ENCODE results near the gene HNRNPA2B1.
A peak's percentile ranks its signal among the peaks of the same experiment; 100 is the strongest.
"Not testable (repeated sequence)": the region's sequence is repeated elsewhere in the genome, so short reads cannot be mapped to it uniquely, and the experiment has no call there.

HNRNPA2B1 gene

DNA sequence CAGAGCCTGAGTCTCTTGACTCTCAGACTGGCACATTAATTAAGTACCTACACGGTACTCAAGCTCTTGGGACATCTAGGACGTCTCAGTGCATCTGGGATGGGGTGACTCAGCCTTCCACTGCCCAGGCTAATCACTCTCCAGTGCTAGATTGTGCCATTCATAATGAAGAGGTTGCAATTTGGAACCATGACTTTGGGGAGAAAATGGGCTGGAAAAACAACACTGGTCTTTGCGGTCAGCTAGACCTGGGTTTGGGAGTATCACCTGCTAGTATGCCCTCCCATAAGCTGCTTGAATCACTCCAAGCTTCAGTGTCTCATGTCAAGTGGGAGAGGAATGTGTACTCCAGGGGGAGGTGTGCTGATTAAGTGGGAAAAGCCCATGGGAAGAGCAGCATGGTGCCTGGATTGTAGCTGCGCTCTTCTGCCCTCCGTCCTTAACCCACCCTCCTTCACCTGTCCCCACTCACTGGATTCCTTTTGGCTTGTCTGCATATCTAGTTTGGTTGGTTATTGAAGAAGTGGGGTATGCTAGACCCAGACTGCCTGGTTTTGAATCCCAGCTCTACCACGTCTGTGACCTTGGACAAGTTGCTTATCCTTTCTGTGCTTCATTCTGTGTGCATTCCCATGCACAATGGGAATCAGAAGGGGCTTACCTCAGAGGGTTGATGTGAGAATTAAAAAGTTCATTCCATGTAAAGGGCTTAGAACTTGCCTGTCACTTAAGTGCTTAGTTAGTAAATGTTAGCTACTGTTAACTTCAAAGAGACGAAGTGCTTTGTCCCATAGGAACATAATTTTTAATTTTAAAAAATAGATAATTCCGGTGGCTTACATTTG, 44.8 kb downstream of the HNRNPA2B1 start:
- peak; percentile 86 for DNase-seq
- in situ Hi-C loops (cut with HindIII; ENCODE audit: low pct_ligation_motif_present, low pct_unique_long_range_greater_than_20kb, low sequenced_read_pairs): no loop called here

DNA sequence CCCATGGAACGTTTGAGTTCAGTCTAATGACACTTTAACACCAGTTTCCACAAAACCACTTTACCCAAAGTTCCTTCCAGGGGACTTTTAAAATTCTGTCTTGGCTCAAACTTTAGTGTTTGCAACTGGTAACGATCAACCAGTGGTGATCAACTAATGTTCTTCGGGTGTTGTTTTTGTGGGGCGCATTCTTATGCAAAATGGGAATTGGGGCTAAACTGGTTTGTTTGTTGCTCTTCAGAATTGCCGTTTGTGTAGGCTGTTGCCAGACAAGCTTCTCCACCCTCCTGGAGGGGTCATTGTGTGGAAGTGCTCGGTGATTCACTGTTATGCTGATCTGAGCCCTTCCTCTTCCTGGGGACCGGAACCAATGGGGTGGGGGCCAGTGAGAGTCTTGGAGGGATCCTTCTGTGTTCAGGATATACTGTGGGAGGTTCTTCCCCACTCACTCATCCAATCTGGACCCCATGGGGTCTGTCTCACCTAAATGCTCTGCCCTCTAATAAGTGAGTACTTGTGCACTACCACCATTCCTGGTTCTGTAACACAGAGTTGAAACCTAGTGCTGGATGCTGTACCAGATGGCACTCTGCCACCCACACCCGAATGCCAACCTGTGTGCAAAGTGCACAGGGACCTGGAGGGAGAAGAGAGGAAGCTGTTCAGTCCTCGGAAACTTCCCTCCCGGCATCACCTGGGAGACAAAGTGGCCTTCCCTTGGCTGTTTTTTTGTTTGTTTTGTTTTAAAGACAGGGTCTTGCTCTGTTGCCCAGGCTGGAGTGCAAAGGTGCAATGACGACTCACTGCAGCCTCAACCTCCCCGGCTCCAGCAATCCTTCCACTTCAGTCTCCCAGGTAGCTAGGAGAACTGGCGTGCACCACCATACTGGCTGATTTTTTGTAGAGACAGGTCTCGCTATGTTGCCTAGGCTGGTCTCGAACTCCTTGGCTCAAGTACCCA, 46.4 kb downstream of the HNRNPA2B1 start:
- DNase-seq: peak; percentile 71
- in situ Hi-C loops (cut with HindIII; ENCODE audit: low pct_ligation_motif_present, low pct_unique_long_range_greater_than_20kb, low sequenced_read_pairs): no loop called here

DNA sequence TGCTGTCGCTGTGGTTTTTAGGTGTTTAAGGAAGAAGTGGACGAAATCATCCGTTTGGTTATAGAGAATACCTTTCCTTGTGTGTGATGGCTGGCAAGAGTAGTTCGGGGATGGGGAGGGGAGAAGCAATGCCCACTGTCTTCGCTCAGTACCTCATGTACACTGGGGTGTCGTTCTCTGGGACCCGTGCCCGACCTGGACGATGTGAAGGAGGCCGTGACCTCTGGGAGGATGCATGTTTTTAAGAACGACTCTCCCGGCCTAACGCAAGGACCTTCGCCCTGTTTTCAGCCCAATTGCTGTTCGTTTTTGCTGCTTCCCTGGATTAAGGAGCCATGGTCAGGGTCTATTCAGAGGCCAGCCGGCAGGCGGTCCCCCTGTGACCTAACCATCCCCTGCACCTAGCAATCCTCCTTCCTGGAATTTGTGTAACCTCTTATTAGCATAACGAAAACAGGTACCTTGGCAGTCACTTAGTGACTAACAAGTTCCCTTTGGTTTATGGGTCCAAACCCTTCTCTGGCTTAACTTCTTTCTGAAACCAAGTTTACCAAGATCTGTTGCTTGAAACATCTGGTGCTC, 47.2 kb downstream of the HNRNPA2B1 start:
- DNase-seq: peak; percentile 39
- in situ Hi-C loops (cut with HindIII; ENCODE audit: low pct_ligation_motif_present, low pct_unique_long_range_greater_than_20kb, low sequenced_read_pairs): no loop called here

DNA sequence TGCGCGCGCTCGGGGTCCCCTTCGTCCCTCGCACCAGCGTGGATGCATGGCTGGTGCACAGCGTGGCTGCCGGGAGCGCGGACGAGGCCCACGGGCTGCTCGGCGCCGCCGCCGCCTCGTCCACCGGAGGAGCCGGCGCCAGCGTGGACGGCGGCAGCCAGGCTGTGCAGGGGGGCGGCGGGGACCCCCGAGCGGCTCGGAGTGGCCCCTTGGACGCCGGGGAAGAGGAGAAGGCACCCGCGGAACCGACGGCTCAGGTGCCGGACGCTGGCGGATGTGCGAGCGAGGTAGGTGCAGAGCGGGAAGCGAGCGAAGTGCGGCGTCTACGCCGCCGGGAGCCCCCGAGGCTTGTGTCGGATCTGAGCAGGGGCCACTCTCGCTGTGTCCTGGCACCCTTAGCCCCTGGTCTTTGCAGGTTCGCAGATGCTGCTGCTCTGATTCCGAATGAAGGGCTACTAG, 47.7 kb downstream of the HNRNPA2B1 start:
- in situ Hi-C loops (cut with HindIII; ENCODE audit: low pct_ligation_motif_present, low pct_unique_long_range_greater_than_20kb, low sequenced_read_pairs): not testable (repeated sequence)
- peak; percentile 37 for DNase-seq

DNA sequence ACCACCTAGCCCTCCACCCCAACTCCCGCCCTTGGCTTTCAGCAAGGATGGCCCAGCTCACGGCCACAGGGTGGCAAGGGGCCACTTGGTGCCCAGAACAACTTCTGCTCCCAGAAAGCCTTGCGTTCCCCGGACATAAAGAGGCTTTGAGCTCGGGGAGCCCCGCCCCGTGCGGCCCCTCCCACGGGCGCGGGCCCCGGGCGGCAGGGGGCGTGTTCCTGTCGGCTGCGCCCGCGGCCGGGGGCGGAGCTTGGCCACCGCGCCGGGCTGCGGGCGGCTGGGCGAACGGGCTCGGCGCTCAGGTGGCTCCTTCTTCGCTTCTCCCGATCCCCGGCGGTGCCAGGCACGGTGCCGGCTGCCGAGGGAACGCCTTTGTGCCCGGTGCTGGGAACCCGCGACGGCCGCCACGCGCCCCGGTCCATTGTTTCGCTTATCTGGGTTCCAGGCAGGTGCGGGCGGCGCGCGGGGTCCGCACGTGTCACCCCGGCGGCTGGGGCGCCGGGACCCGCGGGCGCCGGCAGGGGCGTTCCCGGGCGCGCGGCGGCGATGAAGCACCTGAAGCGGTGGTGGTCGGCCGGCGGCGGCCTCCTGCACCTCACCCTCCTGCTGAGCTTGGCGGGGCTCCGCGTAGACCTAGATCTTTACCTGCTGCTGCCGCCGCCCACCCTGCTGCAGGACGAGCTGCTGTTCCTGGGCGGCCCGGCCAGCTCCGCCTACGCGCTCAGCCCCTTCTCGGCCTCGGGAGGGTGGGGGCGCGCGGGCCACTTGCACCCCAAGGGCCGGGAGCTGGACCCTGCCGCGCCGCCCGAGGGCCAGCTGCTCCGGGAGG, 48.4 kb downstream of the HNRNPA2B1 start, which contains the start of gene NFE2L3:
NFE2L3 (plus strand) TSS at position 246 of the 829 bp plus-strand sequence; CDS start at position 547, 301 bp downstream.
- in situ Hi-C loops (cut with HindIII; ENCODE audit: low pct_ligation_motif_present, low pct_unique_long_range_greater_than_20kb, low sequenced_read_pairs): no loop called here
- DNase-seq: peak; percentile 95

DNA sequence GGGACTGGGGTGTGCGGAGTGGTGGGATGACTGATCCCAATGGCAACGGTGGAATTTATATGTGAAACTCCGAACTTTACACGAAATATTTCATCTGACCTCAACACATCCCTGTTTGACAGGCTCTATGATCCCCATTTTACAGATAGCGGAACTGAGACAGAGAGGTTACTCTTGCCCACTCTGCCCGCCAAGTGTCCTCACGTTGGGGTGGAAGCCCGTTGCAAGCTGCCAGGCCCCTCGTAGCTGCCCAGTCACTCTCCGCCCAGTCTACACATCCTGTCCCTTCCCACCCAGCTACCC, 48.9 kb downstream of the HNRNPA2B1 start:
- in situ Hi-C loops (cut with HindIII; ENCODE audit: low pct_ligation_motif_present, low pct_unique_long_range_greater_than_20kb, low sequenced_read_pairs): no loop called here

DNA sequence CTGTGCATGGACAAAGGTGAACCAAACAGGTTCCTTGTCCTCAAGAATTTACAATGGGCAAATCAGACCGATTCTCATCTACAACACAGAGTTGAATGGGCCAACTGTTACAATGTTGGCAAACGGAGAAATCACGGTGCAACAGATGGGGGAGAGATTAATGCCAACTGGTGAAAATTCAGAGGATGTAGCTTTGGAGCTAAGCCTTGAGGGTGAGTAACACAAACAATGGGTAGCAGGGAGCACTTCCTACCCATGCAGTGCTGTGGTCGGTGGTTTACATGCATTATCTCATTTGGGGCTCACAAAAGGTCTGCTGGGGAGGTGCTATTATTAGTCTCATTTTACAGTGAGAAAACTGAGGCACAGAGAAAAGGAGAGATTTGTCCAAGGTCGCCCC, 49.5 kb downstream of the HNRNPA2B1 start:
- in situ Hi-C loops (cut with HindIII; ENCODE audit: low pct_ligation_motif_present, low pct_unique_long_range_greater_than_20kb, low sequenced_read_pairs): no loop called here
- no peak for DNase-seq

More for the DNA sequence above, 48.9 kb downstream of the HNRNPA2B1 start:
- DNase-seq: no peak

DNA sequence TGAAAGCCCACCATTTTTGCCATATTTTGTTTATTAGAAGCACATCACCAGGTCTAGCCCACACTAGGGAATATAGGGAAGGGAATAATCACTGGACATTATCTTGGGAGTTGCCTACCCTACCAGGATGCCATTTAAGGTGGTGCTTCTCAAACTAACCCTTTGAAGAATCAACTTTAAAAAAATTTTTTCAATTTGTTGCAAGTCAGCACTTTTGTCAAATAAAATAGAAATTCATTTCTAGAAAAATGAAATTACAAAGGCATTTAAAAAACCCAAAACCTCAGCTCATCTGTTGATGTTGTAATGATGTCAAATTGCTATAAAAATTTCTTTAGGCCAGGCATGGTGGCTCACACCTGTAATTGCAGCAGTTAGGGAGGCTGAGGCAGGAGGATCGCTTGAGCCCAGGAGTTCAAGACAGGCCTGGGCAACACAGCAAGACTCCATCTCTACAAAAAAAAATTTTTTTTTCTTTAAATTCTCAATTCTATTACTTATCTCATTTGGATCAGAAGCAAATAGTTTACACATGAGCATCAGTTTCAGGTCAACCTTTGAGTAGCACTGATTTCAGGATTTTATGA, 51.1 kb downstream of the HNRNPA2B1 start:
- no peak for DNase-seq
- in situ Hi-C loops (cut with HindIII; ENCODE audit: low pct_ligation_motif_present, low pct_unique_long_range_greater_than_20kb, low sequenced_read_pairs): no loop called here

DNA sequence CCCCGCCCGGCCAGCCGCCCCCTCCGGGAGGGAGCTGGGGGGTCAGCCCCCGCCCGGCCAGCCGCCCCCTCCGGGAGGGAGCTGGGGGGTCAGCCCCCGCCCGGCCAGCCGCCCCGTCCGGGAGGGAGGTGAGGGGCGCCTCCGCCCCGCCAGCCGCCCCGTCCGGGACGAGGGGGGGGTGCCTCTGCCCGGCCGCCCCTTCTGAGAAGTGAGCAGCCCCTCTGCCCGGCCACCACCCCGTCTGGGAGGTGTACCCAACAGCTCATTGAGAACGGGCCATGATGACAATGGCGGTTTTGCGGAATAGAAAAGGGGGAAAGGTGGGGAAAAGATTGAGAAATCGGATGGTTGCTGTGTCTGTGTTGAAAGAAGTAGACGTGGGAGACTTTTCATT, 52.2 kb downstream of the HNRNPA2B1 start:
- in situ Hi-C loops (cut with HindIII; ENCODE audit: low pct_ligation_motif_present, low pct_unique_long_range_greater_than_20kb, low sequenced_read_pairs); DNase-seq: not testable (repeated sequence)

DNA sequence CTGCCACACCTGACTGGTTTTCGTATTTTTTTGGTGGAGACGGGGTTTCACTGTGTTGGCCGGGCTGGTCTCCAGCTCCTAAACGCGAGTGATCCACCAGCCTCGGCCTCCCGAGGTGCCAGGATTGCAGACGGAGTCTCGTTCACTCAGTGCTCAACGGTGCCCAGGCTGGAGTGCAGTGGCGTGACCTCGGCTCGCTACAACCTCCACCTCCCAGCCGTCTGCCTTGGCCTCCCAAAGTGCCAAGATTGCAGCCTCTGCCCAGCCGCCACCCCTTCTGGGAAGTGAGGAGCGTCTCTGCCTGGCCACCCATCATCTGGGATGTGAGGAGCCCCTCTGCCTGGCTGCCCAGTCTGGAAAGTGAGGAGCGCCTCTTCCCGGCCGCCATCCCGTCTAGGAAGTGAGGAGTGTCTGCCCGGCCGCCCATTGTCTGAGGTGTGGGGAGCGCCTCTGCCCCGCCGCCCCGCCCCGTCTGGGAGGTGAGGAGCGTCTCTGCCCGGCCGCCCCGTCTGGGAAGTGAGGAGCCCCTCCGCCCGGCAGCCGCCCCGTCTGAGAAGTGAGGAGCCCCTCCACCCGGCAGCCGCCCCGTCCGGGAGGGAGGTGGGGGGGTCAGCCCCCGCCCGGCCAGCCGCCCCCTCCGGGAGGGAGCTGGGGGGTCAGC, 52.8 kb downstream of the HNRNPA2B1 start:
- in situ Hi-C loops (cut with HindIII; ENCODE audit: low pct_ligation_motif_present, low pct_unique_long_range_greater_than_20kb, low sequenced_read_pairs); DNase-seq: not testable (repeated sequence)

DNA sequence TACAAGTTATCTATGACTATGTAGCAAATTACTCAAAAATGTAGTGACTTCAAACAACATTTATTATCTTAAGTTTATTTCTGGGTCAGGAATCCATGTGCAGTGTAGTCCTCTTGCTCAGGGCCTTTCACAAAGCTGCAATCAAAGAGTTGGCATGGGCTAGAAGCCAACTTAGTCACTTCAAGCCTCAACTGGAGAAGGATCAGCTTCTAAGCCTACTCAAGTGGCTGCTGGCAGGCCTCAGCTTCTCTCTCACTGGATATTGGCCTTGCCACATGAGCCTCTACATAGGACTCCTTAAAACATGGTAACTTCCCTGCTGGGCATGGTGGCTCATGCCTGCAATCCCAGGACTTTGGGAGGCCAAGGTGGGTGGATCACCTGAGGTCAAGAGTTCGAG, 53.5 kb downstream of the HNRNPA2B1 start:
- no peak for DNase-seq
- in situ Hi-C loops (cut with HindIII; ENCODE audit: low pct_ligation_motif_present, low pct_unique_long_range_greater_than_20kb, low sequenced_read_pairs): no loop called here

DNA sequence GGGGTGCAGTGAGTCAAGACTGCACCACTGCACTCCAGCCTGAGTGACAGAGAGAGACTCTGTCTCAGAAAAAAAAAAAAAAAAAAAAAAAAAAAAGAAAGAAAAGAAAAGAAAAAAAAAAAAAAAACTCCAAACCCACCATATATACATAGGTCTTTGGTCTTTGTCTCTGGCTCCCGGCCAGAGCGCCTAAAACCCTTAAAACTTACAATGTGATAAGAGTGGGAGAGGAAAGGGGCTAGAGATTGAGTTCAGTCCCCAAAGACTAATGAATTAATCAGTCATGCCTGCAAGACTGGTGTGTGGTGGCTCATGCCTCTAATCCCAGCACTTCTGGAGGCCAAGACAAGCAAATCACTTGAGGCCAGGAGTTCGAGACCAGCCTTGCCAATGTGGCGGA, 55.3 kb downstream of the HNRNPA2B1 start:
- DNase-seq: no peak
- in situ Hi-C loops (cut with HindIII; ENCODE audit: low pct_ligation_motif_present, low pct_unique_long_range_greater_than_20kb, low sequenced_read_pairs): no loop called here

DNA sequence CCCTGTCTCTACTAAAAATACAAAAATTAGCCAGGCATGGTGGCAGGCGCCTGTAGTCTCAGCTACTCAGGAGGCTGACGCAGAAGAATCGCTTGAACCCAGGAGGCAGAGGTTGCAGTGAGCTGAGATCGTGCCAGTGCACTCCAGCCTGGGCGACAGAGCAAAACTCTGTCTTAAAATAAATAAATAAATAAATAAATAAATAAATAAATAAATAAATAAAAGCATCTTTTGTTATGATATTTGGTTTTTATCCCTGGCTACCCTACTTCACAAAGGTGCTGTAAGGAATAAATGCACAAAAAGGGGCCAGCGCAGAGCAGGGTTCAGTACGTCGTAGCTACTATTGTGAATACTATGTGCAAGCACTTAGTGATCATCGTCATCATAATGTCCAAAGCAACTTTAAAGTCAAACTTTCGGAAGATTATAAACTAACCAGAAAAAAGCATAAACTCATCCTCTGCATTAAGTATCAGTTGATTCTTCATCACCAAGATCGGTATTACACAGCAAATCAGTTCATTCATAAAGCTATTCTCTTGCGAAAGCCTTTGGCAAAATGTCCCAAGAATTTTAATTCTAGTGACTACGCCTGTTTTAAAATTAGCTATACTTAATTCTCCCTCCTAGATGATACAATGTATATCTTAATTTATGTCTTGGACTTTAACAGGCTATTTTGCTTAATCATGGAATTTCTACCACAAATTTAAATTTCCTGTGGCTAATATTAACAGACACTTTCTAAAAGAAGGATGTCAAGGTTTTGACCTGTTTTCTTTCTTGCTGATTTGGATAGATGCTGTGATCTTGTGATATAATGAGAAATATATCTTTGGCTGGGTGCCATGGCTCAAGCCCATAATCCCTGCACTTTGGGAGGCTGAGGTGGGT, 56.1 kb downstream of the HNRNPA2B1 start:
- in situ Hi-C loops (cut with HindIII; ENCODE audit: low pct_ligation_motif_present, low pct_unique_long_range_greater_than_20kb, low sequenced_read_pairs): no loop called here
- no peak for DNase-seq

DNA sequence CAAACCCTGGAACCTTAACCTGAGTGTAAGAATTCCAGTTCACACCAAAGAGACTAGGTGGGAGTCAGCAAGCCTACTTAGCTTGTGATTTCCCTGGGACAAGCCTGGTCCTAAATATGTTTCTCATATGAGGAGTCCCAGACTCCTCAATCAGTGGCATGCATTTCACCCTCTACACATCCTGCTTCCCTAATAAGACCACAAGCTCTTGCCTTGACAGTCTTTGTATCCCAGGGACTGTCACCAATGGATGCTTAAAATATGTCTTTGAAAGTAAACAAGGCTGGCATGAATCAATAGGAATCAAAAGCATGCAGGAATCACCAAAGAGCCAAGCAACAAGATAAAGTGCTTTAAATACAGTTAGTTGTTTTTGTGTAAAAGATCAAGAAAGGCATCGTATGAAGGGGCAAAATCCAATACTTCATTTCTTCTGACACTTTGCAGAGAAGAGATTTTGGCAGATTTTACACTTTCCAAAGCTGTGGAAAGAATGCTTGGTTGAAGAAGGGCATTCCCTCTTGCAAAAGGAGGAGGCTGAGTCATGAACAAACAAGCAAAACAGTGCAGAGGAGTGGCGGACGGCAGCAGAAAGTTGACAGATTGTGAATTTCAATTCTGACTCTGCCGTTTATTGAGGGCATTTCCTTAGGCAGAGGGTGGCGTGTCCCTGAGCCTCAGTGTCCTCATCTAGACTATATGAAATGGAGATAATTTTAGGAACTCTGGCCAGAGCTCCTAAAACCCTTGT, 57.1 kb downstream of the HNRNPA2B1 start:
- no peak for DNase-seq

DNA sequence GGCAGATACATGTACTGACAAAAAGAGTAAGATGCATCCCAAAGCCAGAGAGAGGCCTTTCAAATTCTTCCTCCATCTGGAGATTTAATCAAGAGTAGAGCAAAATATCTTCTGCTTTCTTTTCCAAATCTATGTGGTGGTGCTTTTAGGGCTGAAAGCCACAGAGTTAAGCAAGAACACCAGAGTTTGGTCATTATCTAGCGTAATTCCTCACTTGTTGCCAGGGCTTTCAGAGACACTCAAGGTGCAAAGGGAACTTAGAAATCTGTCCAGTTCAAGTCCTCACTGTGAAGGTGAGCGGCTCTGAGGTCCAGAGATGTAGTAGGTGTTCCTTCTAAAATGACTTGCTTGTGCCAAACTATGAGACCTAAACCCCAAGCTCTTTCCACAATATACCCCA, 59.5 kb downstream of the HNRNPA2B1 start:
- in situ Hi-C loops (cut with HindIII; ENCODE audit: low pct_ligation_motif_present, low pct_unique_long_range_greater_than_20kb, low sequenced_read_pairs): no loop called here
- DNase-seq: no peak

More for the DNA sequence above, 57.1 kb downstream of the HNRNPA2B1 start:
- in situ Hi-C loops (cut with HindIII; ENCODE audit: low pct_ligation_motif_present, low pct_unique_long_range_greater_than_20kb, low sequenced_read_pairs): no loop called here

DNA sequence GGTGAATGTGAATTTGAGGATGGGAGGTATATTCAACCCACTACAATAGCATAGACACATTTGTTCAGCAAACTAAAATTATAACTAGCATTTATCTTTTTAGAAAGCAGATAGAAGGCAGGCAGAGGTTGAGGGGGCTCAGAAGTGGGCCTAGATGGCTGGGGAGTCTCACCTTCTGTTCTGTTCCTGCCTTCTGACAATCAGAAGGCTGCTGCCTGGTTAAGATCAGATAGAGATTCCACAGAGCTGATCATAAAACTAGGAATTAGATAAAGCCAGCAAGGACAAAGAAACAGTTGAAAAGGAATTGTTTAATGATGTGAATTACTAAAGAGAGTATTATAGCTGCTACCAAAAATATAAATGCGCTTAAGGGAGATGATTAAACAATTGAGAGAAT, 60.2 kb downstream of the HNRNPA2B1 start:
- in situ Hi-C loops (cut with HindIII; ENCODE audit: low pct_ligation_motif_present, low pct_unique_long_range_greater_than_20kb, low sequenced_read_pairs): no loop called here

More for the DNA sequence above, 60.2 kb downstream of the HNRNPA2B1 start:
- no peak for DNase-seq
